ENCODE measurements around the gene MYLK3. TPM values are rescaled to one million over a fixed set of nuclear protein-coding genes. Genes with fewer than 3 reads are reported as not detected.
A peak's percentile ranks its signal among the peaks of the same experiment; 100 is the strongest.
"Not testable (repeated sequence)": the region's sequence is repeated elsewhere in the genome, so short reads cannot be mapped to it uniquely, and the experiment has no call there.

MYLK3 gene
- total RNA-seq, 1 experiment from 2014 or later: 1.1 TPM

- DNase-seq (ENCODE audit: low read depth, low spot score); in situ Hi-C loops (cut with HindIII; ENCODE audit: low pct_unique_long_range_greater_than_20kb, low sequenced_read_pairs): not testable (repeated sequence)
These were observed 66.3 kb downstream of the MYLK3 start for GRCh38 chr16:46681867-46682266.

GRCh38 chr16:46677943-46678342 is 70.2 kb downstream of the MYLK3 start:
- in situ Hi-C loops (cut with HindIII; ENCODE audit: low pct_unique_long_range_greater_than_20kb, low sequenced_read_pairs); DNase-seq (ENCODE audit: low read depth, low spot score): not testable (repeated sequence)

- DNase-seq (ENCODE audit: low read depth, low spot score): peak; percentile 81
- in situ Hi-C loops (cut with HindIII; ENCODE audit: low pct_unique_long_range_greater_than_20kb, low sequenced_read_pairs): no loop called here
These were observed 74.7 kb downstream of the MYLK3 start for GRCh38 chr16:46673320-46674013.

- in situ Hi-C loops (cut with HindIII; ENCODE audit: low pct_unique_long_range_greater_than_20kb, low sequenced_read_pairs): no loop called here
- no peak for DNase-seq (ENCODE audit: low read depth, low spot score)
These were observed 86.0 kb downstream of the MYLK3 start for GRCh38 chr16:46662123-46662522.

GRCh38 chr16:46658925-46659324 is 89.2 kb downstream of the MYLK3 start:
- peak; percentile 19 for DNase-seq (ENCODE audit: low read depth, low spot score)
- in situ Hi-C loops (cut with HindIII; ENCODE audit: low pct_unique_long_range_greater_than_20kb, low sequenced_read_pairs): no loop called here

Other genes starting within 250 kb of the MYLK3 start
- gene SHCBP1, start 127.0 kb downstream of the MYLK3 start, total RNA-seq (2014; rRNA removed; shearing (Covaris generic)): 19.5 and 19.6 TPM in 2 replicates
- 148 and 162 TPM in 2 replicates for gene VPS35, start 59.2 kb downstream of the MYLK3 start, total RNA-seq (2014; rRNA removed; shearing (Covaris generic))
- 24.4 and 26.2 TPM in 2 replicates for gene ORC6, start 58.7 kb downstream of the MYLK3 start, total RNA-seq (2014; rRNA removed; shearing (Covaris generic))
- 6.3 and 6.8 TPM in 2 replicates for gene C16orf87, start 82.8 kb upstream of the MYLK3 start, total RNA-seq (2014; rRNA removed; shearing (Covaris generic))
- gene GPT2, start 136.0 kb upstream of the MYLK3 start, total RNA-seq (2014; rRNA removed; shearing (Covaris generic)): 10.1 and 10.8 TPM in 2 replicates
- gene DNAJA2, start 225.3 kb upstream of the MYLK3 start, total RNA-seq (2014; rRNA removed; shearing (Covaris generic)): 74.3 and 86.4 TPM in 2 replicates